Measurements from ENCODE around the gene FNDC10.
A peak's percentile ranks its signal among the peaks of the same experiment; 100 is the strongest.

FNDC10 gene

DNA sequence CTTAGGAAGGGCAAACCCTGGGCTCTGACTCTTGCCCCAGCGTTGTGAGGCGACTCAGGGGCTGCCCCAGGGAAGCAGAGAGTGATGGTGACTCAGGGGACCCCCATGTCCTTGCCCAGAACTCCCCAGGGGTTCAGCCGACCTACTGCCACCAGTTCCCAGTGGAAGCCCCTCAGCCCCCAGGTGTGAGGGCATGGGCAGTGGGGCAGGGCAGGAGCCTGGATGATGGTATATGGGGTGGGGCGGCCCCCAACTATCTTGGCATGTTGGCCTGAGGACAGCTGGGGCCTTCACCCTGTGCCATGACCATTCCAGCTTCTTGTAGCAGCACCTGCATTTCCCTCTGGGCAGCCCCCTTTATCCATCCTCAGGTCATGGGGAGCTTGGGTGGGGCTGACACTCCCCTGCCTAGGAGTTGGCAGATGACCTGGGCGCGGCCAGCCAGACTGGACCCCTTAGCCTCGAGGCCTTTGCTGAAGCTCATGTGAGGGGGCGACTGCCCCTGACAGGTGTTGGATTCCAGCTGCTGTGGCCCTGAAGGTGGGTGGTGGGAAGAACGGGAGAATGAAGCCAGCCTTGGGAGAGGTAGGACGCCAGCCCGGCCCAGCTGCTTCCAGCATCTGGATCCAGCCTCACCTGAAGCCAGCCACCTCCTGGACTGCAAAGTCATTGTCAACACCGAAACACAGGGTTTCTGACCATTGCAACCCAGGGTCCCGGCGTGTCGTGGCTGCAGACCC is 1.8 kb upstream of the FNDC10 start:
- Histone ChIP-seq H2AFZ (ENCODE audit: low read length) (no peak overlapping the region), H3K36me3 (ENCODE audit: insufficient read depth, low read length) (no peaks in the 10 kb centered on the region), H3K79me2 (ENCODE audit: insufficient read depth, low read length) (no peaks in the 10 kb centered on the region), H3K27me3 (ENCODE audit: insufficient read depth, low read length) (no peaks in the 10 kb centered on the region), H3K27ac (ENCODE audit: low read depth, low read length, poor library complexity, severe bottlenecking) (no peak overlapping the region), H3F3A (ENCODE audit: insufficient read depth, low read length) (no peaks in the 10 kb centered on the region), H4K20me1 (ENCODE audit: insufficient read depth, low read length) (no peaks in the 10 kb centered on the region), H3K9me3 (ENCODE audit: low read length) (no peaks in the 10 kb centered on the region), H3K4me3 (ENCODE audit: low read depth, low read length, poor library complexity, severe bottlenecking) (no peak overlapping the region), H3K9me2 (ENCODE audit: low read depth, low read length) (no peaks in the 10 kb centered on the region), H3K9ac (ENCODE audit: low read length) (no peak overlapping the region), H3K4me2 (ENCODE audit: low read length) (no peak overlapping the region), H3K4me1 (ENCODE audit: insufficient read depth, low read length, severe bottlenecking) (peaks cover 3% of the 10 kb centered on the region)
- no peak for TF ChIP-seq EZH2 (IDR thresholded peaks at IDR 0.05; ENCODE audit: borderline replicate concordance, low read length)
- TF ChIP-seq, protein P1, sequence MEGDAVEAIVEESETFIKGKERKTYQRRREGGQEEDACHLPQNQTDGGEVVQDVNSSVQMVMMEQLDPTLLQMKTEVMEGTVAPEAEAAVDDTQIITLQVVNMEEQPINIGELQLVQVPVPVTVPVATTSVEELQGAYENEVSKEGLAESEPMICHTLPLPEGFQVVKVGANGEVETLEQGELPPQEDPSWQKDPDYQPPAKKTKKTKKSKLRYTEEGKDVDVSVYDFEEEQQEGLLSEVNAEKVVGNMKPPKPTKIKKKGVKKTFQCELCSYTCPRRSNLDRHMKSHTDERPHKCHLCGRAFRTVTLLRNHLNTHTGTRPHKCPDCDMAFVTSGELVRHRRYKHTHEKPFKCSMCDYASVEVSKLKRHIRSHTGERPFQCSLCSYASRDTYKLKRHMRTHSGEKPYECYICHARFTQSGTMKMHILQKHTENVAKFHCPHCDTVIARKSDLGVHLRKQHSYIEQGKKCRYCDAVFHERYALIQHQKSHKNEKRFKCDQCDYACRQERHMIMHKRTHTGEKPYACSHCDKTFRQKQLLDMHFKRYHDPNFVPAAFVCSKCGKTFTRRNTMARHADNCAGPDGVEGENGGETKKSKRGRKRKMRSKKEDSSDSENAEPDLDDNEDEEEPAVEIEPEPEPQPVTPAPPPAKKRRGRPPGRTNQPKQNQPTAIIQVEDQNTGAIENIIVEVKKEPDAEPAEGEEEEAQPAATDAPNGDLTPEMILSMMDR (IDR thresholded peaks at IDR 0.05; ENCODE audit: low read length) = no peak

DNA sequence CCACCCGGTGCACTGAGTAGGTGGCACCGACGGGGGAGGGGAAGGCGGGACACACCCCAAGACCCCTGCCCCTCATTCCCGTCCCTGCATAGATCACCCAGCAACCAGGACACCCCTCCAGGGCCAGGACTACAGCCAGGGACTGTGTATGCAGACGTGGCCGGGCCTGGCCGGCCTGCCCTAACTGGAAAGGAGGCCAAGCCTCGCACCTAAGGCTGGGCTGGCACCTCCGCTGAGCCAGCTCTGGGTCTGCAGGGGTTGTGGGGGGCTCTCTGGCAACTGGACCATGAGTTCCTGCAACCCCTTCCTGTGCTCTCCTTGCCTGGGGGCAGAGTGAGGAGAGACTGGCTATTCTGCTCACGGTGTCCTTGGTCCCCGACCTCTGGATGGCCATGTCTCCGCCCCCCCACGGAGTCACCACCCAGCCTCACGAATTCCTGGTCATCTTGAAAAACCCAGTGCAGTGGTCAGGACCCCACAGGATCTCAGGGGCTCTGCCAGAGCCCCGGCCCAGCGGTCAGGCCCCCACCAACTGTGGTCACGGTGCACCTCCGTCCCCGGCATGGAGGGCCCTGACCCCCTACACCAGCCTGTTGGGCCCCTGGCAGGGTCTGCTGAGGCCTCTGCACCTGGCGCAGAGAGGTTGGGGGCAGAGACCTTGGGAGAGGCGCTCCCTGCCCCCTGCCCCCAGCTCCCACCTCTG is 1.1 kb upstream of the FNDC10 start:
- no peaks in the 10 kb centered on the region for H3K9me3 ChIP-seq (ENCODE audit: low read length)
- no peak overlapping the region for H3K27ac ChIP-seq (ENCODE audit: low read depth, low read length, poor library complexity, severe bottlenecking)
- no peaks in the 10 kb centered on the region for H4K20me1 ChIP-seq (ENCODE audit: insufficient read depth, low read length)
- H3K9ac ChIP-seq (ENCODE audit: low read length) = no peak overlapping the region
- no peaks in the 10 kb centered on the region for H3K79me2 ChIP-seq (ENCODE audit: insufficient read depth, low read length)
- no peaks in the 10 kb centered on the region for H3K36me3 ChIP-seq (ENCODE audit: insufficient read depth, low read length)
- H3K4me3 ChIP-seq (ENCODE audit: low read depth, low read length, poor library complexity, severe bottlenecking) = no peak overlapping the region
- H3K4me1 ChIP-seq (ENCODE audit: insufficient read depth, low read length, severe bottlenecking) = no peaks in the 10 kb centered on the region
- H3F3A ChIP-seq (ENCODE audit: insufficient read depth, low read length) = no peaks in the 10 kb centered on the region
- no peak overlapping the region for H3K4me2 ChIP-seq (ENCODE audit: low read length)
- TF ChIP-seq, protein P1 (IDR thresholded peaks at IDR 0.05; ENCODE audit: low read length) = no peak
- no peak for TF ChIP-seq EZH2 (IDR thresholded peaks at IDR 0.05; ENCODE audit: borderline replicate concordance, low read length)
- no peaks in the 10 kb centered on the region for H3K27me3 ChIP-seq (ENCODE audit: insufficient read depth, low read length)
- H3K9me2 ChIP-seq (ENCODE audit: low read depth, low read length) = no peaks in the 10 kb centered on the region
- no peak overlapping the region for H2AFZ ChIP-seq (ENCODE audit: low read length)

DNA sequence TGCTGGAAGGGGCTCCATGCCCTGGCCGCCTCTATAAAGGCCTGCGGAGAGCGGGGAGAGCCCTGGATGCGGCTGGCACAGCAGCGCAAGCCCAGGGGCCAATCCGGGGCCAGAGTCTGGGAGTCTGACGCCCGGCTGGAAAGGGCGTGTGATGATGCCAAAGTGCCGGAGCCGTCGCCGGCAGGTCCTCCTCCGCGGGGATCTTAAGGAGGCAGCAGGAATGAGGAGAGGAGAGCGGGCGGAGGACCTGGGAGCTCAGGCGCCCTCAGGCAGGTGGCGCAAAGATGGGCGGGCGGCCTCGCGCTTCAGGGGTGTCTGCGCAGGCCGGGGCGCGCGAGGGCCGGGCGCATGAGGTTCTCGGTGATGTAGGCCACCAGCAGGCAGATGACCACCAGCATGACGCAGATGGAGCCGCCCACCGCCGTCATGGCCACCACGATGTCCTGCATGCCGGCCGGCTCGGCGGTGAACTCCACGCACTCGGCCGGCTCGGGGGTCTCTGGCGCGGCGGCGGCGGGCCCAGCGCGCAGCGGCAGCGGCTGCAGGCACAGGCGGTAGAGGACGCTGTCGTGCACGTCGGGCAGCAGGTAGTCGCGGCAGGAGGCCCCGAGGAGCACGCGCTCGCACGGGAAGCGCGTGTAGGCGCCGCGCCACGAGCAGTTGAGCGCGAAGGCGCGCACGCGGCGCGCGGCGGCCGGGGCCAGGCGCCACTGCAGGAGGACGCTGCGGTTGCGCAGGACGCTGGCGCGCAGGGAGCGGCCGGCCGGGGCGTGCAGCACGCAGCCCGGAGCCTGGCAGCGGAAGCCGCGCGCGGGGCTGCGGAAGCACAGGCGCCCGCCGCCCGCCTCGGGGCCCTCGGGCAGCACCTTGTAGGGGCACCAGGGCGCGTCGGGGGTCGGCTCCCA is 653 bp downstream of the FNDC10 start:
- no peaks in the 10 kb centered on the region for H3K9me2 ChIP-seq (ENCODE audit: low read depth, low read length)
- no peak for TF ChIP-seq EZH2 (IDR thresholded peaks at IDR 0.05; ENCODE audit: borderline replicate concordance, low read length)
- TF ChIP-seq, protein P1 (IDR thresholded peaks at IDR 0.05; ENCODE audit: low read length) = peak; percentile 6; the same call in 1 of the 2 replicates
- no peak overlapping the region for H3K9ac ChIP-seq (ENCODE audit: low read length)
- H3K4me3 ChIP-seq (ENCODE audit: low read depth, low read length, poor library complexity, severe bottlenecking) = no peak overlapping the region
- H3K9me3 ChIP-seq (ENCODE audit: low read length) = no peaks in the 10 kb centered on the region
- H3K27me3 ChIP-seq (ENCODE audit: insufficient read depth, low read length) = peaks cover under 1% of the 10 kb centered on the region; the same call in 1 of the 2 replicates
- H4K20me1 ChIP-seq (ENCODE audit: insufficient read depth, low read length) = no peaks in the 10 kb centered on the region
- H3F3A ChIP-seq (ENCODE audit: insufficient read depth, low read length) = no peaks in the 10 kb centered on the region
- no peaks in the 10 kb centered on the region for H3K36me3 ChIP-seq (ENCODE audit: insufficient read depth, low read length)
- H3K4me1 ChIP-seq (ENCODE audit: insufficient read depth, low read length, severe bottlenecking) = no peaks in the 10 kb centered on the region
- no peak overlapping the region for H3K27ac ChIP-seq (ENCODE audit: low read depth, low read length, poor library complexity, severe bottlenecking)
- H3K4me2 ChIP-seq (ENCODE audit: low read length) = no peak overlapping the region; the same call in 1 of the 2 replicates
- no peak overlapping the region for H2AFZ ChIP-seq (ENCODE audit: low read length)
- no peaks in the 10 kb centered on the region for H3K79me2 ChIP-seq (ENCODE audit: insufficient read depth, low read length)

Data from OCI-LY1 (cell line).